Measurements from ENCODE around the gene CCDC38.

DNA sequence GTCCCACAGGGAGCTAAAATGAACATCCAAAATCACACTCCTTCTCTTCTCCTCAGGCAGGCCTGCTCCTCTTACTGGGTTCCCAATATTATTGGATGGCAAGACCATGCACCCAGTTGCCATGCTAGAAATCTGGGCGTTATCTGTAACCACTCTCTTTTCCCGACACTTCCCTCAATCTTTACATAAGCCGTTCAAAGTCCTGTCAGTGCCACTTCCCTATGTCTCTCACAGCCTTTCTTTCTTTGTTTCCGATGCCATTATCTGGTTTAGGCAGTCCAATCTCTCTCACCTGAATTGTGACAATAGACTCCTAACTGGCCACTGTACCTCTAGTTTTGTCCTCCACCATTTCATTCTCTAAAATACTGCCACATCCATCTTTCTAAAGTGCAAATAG is 59.5 kb downstream of the CCDC38 start:
- no peak for TF ChIP-seq BMI1 (IDR thresholded peaks at IDR 0.05; ENCODE audit: borderline replicate concordance)
- no peak for TF ChIP-seq ATF7 (IDR thresholded peaks at IDR 0.05; ENCODE audit: low read depth)
- no peak for TF ChIP-seq JUNB (IDR thresholded peaks at IDR 0.05)

Data from GM12878 (cell line).